Measurements from ENCODE around the gene IL23R. TPM values are rescaled to one million over a fixed set of nuclear protein-coding genes. Genes with fewer than 3 reads are reported as not detected.
A peak's percentile ranks its signal among the peaks of the same experiment; 100 is the strongest.

Gene IL23R, protein sequence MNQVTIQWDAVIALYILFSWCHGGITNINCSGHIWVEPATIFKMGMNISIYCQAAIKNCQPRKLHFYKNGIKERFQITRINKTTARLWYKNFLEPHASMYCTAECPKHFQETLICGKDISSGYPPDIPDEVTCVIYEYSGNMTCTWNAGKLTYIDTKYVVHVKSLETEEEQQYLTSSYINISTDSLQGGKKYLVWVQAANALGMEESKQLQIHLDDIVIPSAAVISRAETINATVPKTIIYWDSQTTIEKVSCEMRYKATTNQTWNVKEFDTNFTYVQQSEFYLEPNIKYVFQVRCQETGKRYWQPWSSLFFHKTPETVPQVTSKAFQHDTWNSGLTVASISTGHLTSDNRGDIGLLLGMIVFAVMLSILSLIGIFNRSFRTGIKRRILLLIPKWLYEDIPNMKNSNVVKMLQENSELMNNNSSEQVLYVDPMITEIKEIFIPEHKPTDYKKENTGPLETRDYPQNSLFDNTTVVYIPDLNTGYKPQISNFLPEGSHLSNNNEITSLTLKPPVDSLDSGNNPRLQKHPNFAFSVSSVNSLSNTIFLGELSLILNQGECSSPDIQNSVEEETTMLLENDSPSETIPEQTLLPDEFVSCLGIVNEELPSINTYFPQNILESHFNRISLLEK
- total RNA-seq, result not detected in 2 replicates

DNA sequence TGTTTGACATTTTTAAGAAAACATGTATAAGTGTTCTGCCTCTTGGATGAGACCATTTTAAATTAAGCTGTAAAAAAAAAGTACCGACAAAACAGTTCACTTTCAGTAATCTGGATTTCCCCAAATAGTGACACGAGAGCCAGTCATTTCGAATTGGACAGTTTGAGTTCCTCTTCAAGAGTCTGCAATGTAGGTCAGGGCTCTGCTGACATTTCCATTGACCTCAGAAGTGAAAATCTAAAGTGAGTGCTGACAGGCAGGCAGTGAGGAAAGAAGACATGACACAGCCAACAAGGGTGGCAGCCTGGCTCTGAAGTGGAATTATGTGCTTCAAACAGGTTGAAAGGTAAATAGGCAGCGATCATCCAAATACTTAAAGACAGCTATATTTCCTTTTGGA lies at the start of gene IL23R:
Gene IL23R, plus strand, starts transcription at position 259 of the 400 bp plus-strand sequence. CDS start 1,667 bp downstream, outside the sequence.
- H3K4me3 ChIP-seq (ENCODE audit: low read depth, low read length), result no peak within 1 kb of the TSS
- TF ChIP-seq, protein P1, sequence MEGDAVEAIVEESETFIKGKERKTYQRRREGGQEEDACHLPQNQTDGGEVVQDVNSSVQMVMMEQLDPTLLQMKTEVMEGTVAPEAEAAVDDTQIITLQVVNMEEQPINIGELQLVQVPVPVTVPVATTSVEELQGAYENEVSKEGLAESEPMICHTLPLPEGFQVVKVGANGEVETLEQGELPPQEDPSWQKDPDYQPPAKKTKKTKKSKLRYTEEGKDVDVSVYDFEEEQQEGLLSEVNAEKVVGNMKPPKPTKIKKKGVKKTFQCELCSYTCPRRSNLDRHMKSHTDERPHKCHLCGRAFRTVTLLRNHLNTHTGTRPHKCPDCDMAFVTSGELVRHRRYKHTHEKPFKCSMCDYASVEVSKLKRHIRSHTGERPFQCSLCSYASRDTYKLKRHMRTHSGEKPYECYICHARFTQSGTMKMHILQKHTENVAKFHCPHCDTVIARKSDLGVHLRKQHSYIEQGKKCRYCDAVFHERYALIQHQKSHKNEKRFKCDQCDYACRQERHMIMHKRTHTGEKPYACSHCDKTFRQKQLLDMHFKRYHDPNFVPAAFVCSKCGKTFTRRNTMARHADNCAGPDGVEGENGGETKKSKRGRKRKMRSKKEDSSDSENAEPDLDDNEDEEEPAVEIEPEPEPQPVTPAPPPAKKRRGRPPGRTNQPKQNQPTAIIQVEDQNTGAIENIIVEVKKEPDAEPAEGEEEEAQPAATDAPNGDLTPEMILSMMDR (conservative IDR thresholded peaks at IDR 0.05; ENCODE audit: low read depth, low read length), result no peak
- DNase-seq (ENCODE audit: low read depth), result no peak

DNA sequence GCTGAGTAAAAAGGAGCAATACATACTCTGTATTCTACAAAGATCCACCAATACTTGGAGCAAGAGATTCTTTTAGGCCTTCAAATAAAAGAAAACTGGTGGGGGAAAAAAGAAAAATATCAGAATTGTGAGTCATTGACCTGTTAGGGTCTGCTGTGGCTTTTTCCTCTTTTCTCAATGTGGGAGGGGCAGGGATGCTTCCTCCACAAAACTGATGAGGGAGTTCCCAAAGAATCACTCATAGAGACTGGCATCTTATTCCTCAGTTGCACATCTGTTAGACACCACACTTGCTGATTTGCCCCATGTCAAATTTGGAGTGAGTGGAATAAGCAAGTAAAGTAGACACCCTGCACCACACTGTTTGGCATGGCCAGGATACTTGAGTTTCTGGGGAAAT lies 48.1 kb upstream of the IL23R start:
- H3K4me3 ChIP-seq (ENCODE audit: low read depth, low read length), result no peak overlapping the region
- no peak for DNase-seq (ENCODE audit: low read depth)
- TF ChIP-seq, protein P1 (conservative IDR thresholded peaks at IDR 0.05; ENCODE audit: low read depth, low read length), result no peak

DNA sequence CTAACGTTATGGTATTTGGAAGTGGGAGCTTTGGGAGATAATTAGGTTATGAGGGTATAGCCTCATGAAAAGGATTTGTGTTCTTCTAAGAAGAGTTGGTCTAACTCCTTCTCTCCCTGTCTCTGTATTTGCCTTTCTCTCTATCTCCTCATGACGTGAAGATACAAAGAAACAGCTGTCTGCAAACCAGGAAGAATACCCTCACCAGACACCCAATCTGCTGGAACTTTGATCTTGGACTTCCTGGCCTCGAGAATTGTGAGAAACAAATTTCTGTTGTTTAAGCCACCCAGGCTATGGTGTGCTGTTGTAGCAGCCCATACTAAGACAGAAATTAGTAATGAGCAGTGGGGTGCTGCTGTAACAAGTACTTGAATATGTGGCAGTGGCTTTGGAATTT lies 47.6 kb upstream of the IL23R start:
- H3K4me3 ChIP-seq (ENCODE audit: low read depth, low read length), result no peak overlapping the region
- TF ChIP-seq, protein P1 (conservative IDR thresholded peaks at IDR 0.05; ENCODE audit: low read depth, low read length), result no peak
- no peak for DNase-seq (ENCODE audit: low read depth)

DNA sequence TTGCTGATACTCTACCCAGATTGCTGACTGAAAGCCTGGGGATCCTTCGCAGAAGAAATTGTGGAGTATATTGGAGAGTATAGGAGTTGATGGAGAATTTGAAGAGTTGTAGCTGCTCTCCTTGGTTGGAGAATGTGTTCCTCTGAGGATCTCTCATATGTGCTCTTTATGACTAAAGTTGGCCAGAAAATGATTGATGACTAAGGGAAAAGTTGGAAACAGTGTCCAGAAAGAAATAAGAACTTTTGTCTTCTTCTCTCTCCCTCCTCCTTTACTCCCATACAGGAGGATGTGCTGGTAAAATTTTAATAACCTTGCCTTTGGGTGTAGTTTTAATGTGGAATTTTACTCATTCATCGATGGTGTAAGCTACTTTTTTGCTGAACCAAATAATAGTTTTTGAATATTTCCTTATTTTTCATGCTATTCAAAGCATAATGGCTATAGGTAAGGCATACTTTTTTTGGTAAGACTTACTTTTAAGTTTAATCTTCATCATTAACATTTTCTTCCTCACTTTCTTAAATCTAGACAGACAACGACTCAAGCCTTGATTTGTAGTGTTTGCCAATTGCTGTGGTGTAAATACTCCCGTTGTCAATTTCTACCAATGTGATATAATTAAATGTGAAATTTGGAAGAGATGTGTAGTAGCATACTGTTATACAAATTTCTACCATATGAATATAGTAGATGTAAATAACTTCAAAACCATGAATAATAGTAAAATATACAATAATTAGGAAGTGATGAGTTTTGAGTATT lies 45.2 kb upstream of the IL23R start:
- TF ChIP-seq, protein P1 (conservative IDR thresholded peaks at IDR 0.05; ENCODE audit: low read depth, low read length), result no peak
- DNase-seq (ENCODE audit: low read depth), result no peak
- no peak overlapping the region for H3K4me3 ChIP-seq (ENCODE audit: low read depth, low read length)

DNA sequence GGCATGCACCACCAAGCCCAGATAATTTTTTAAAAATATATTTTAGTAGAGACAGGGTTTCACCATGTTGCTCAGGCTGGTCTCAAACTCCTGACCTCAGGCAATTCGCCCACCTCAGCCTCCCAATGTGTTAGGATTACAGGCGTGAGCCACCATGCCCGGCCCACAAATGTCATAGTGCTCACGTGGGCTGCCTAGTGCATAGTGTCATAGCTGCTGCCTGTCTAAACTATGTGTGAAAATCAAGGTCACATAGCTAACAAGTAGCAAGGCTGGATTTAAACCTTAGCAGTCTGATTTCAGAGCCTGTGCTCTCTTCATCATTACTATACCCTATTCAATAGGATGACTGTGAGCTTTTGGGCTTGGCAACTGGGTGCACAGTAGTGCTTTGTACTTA lies 41.8 kb upstream of the IL23R start:
- TF ChIP-seq, protein P1 (conservative IDR thresholded peaks at IDR 0.05; ENCODE audit: low read depth, low read length), result no peak

DNA sequence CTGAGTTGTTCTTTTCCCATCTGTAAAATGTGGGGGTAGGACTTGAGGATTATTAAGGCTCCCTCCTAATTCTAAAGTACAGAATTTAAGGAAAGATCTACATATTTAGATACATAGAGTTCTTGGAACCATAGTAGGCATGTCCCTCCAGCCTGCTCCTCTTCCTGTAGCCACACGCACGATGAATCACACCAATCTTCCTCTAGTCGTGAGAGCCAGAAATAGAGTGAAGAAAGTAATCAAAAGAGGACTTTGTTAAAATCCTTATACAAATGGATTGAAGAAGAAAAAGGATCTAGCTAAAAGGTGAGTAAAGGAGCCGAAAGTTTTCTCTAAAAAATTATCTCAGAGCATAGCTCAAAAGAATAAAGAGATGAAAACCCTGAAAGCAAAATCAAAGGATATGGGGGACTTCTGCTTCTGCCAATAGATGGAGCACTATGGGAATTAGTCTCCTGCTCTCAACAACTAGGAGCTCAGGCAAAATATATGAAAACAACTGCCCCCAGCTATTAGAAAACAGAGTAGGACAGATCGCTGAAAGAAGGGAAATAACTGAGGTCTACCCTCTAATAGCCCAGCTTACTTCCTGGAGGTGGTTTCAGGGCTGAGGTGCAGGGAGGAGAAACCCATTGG lies 40.0 kb upstream of the IL23R start:
- TF ChIP-seq, protein P1 (conservative IDR thresholded peaks at IDR 0.05; ENCODE audit: low read depth, low read length), result peak; percentile 15
- no peak overlapping the region for H3K4me3 ChIP-seq (ENCODE audit: low read depth, low read length)
- DNase-seq (ENCODE audit: low read depth), result no peak

More for the DNA sequence above, 41.8 kb upstream of the IL23R start:
- no peak for DNase-seq (ENCODE audit: low read depth)
- no peak overlapping the region for H3K4me3 ChIP-seq (ENCODE audit: low read depth, low read length)
